H1 (cell line): ENCODE measurements around the gene PTPRF.

Experiments
- POLR2A ChIP-seq, 2 experiments: IDR thresholded peaks; 1 replicate in 1 of 2; 2 replicates in 1 of 2; pipeline ENCODE4 v1.6.1; 2011; ENCODE audit warnings: low read depth in 2 of 2, low read length in 2 of 2, mild to moderate bottlenecking in 2 of 2; ENCODE audit errors: control extremely low read depth in 1 of 2
- TF ChIP-seq, protein P1 (sequence below), 3 experiments: IDR thresholded peaks; 1 replicate in 2 of 3; 2 replicates in 1 of 3; pipeline versions ENCODE4 v1.5.1 to v1.6.1; 2011; ENCODE audit warnings: low read length in 3 of 3, mild to moderate bottlenecking in 3 of 3, inconsistent platforms in 2 of 3, low read depth in 1 of 3, moderate library complexity in 1 of 3; ENCODE audit not compliant: insufficient read depth in 1 of 3; ENCODE audit errors: control extremely low read depth in 1 of 3

- TF ChIP-seq, protein P1, sequence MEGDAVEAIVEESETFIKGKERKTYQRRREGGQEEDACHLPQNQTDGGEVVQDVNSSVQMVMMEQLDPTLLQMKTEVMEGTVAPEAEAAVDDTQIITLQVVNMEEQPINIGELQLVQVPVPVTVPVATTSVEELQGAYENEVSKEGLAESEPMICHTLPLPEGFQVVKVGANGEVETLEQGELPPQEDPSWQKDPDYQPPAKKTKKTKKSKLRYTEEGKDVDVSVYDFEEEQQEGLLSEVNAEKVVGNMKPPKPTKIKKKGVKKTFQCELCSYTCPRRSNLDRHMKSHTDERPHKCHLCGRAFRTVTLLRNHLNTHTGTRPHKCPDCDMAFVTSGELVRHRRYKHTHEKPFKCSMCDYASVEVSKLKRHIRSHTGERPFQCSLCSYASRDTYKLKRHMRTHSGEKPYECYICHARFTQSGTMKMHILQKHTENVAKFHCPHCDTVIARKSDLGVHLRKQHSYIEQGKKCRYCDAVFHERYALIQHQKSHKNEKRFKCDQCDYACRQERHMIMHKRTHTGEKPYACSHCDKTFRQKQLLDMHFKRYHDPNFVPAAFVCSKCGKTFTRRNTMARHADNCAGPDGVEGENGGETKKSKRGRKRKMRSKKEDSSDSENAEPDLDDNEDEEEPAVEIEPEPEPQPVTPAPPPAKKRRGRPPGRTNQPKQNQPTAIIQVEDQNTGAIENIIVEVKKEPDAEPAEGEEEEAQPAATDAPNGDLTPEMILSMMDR (IDR thresholded peaks at IDR 0.05; ENCODE audit: control extremely low read depth in 1 of 3, insufficient read depth in 1 of 3, low read depth in 1 of 3, low read length in 3 of 3), result no peak
- TF ChIP-seq POLR2A (IDR thresholded peaks at IDR 0.05; ENCODE audit: control extremely low read depth in 1 of 2, low read depth in 2 of 2, low read length in 2 of 2), result no peak
Observed at GRCh38 chr1:43510621-43511020, 20.1 kb upstream of the PTPRF start.
